Effector CD4-positive, alpha-beta T cell (primary cell): Measurements from ENCODE around the gene RAB7A.
"Not testable (repeated sequence)": the region's sequence is repeated elsewhere in the genome, so short reads cannot be mapped to it uniquely, and the experiment has no call there.

Experiments
- DNase-seq: peaks from one replicate; pipeline ENCODE4 v3.0.0-alpha.2; 2020

The RAB7A gene

GRCh38 chr3:128760881-128761280 lies 34.9 kb downstream of the RAB7A start:
- no peak for DNase-seq

- DNase-seq = no peak
Measured at GRCh38 chr3:128761392-128761791, 35.4 kb downstream of the RAB7A start.

GRCh38 chr3:128763967-128764366 lies 38.0 kb downstream of the RAB7A start:
- DNase-seq = no peak

GRCh38 chr3:128764863-128765262 lies 38.9 kb downstream of the RAB7A start:
- no peak for DNase-seq

- no peak for DNase-seq
Measured at GRCh38 chr3:128767094-128767750, 41.2 kb downstream of the RAB7A start.

- no peak for DNase-seq
Measured at GRCh38 chr3:128768471-128768870, 42.5 kb downstream of the RAB7A start.

- DNase-seq = no peak
Measured at GRCh38 chr3:128770387-128770786, 44.4 kb downstream of the RAB7A start.

GRCh38 chr3:128773189-128773588 lies 47.2 kb downstream of the RAB7A start:
- not testable (repeated sequence) for DNase-seq

- DNase-seq = not testable (repeated sequence)
Measured at GRCh38 chr3:128773592-128773991, 47.6 kb downstream of the RAB7A start.

- no peak for DNase-seq
Measured at GRCh38 chr3:128775241-128775640, 49.3 kb downstream of the RAB7A start.

- no peak for DNase-seq
Measured at GRCh38 chr3:128775906-128776542, 50.0 kb downstream of the RAB7A start.

GRCh38 chr3:128780101-128780837 lies 54.3 kb downstream of the RAB7A start:
- no peak for DNase-seq

GRCh38 chr3:128781164-128781563 lies 55.2 kb downstream of the RAB7A start:
- no peak for DNase-seq

GRCh38 chr3:128782282-128783146 lies 56.5 kb downstream of the RAB7A start:
- no peak for DNase-seq

GRCh38 chr3:128783774-128784173 lies 57.8 kb downstream of the RAB7A start:
- no peak for DNase-seq

- peak; percentile 38 for DNase-seq
Measured at GRCh38 chr3:128784232-128784631, 58.2 kb downstream of the RAB7A start.

GRCh38 chr3:128784843-128785242 lies 58.9 kb downstream of the RAB7A start:
- DNase-seq = no peak

GRCh38 chr3:128786434-128787020 lies 60.5 kb downstream of the RAB7A start:
- no peak for DNase-seq

GRCh38 chr3:128787256-128788253 lies 61.6 kb downstream of the RAB7A start:
- DNase-seq = no peak

- no peak for DNase-seq
Measured at GRCh38 chr3:128788268-128788869, 62.4 kb downstream of the RAB7A start.
